ENCODE results near the gene CLEC16A.

CLEC16A gene, protein sequence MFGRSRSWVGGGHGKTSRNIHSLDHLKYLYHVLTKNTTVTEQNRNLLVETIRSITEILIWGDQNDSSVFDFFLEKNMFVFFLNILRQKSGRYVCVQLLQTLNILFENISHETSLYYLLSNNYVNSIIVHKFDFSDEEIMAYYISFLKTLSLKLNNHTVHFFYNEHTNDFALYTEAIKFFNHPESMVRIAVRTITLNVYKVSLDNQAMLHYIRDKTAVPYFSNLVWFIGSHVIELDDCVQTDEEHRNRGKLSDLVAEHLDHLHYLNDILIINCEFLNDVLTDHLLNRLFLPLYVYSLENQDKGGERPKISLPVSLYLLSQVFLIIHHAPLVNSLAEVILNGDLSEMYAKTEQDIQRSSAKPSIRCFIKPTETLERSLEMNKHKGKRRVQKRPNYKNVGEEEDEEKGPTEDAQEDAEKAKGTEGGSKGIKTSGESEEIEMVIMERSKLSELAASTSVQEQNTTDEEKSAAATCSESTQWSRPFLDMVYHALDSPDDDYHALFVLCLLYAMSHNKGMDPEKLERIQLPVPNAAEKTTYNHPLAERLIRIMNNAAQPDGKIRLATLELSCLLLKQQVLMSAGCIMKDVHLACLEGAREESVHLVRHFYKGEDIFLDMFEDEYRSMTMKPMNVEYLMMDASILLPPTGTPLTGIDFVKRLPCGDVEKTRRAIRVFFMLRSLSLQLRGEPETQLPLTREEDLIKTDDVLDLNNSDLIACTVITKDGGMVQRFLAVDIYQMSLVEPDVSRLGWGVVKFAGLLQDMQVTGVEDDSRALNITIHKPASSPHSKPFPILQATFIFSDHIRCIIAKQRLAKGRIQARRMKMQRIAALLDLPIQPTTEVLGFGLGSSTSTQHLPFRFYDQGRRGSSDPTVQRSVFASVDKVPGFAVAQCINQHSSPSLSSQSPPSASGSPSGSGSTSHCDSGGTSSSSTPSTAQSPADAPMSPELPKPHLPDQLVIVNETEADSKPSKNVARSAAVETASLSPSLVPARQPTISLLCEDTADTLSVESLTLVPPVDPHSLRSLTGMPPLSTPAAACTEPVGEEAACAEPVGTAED

DNA sequence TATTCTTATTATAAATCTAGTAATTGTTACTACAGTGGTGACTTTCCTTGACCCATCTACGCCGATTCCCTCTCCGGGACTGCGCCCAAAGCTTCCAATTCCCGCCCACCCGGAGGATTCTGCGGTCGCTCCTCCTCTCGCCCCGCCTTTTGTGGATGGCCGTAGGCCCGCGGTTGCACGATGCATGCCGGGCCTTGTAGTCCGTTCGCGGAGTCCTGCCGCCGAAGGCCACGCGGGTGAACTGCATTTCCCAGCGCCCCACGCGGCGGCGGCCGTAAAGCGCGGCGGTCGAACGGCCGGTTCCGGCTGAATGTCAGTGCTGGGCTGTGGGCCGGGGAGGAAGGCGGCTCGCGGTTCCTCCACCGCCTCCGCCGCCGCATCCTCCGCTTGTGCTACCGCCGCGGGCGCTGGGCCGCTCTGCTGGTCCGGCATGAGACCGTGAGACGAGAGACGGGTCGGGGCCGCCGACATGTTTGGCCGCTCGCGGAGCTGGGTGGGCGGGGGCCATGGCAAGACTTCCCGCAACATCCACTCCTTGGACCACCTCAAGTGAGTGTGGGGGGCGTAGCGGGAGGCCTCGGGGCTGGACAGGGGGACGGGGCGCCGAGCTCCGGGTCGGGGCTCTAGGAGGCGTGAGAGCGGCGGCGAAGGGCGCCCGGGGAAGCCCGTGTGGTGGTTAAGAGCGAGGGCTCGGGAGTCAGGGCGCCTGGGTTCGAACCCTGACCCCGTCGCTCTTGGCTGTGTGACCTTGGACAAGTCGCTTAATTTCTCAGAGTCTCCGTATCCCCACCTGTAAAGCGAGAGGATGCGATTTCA is at the start of gene CLEC16A:
TSS of gene CLEC16A (plus strand) at position 316 of the 816 bp plus-strand sequence. CDS start at position 470, 154 bp downstream.
- in situ Hi-C loops (cut with MboI; ENCODE audit: low sequenced_read_pairs) = no loop called here

DNA sequence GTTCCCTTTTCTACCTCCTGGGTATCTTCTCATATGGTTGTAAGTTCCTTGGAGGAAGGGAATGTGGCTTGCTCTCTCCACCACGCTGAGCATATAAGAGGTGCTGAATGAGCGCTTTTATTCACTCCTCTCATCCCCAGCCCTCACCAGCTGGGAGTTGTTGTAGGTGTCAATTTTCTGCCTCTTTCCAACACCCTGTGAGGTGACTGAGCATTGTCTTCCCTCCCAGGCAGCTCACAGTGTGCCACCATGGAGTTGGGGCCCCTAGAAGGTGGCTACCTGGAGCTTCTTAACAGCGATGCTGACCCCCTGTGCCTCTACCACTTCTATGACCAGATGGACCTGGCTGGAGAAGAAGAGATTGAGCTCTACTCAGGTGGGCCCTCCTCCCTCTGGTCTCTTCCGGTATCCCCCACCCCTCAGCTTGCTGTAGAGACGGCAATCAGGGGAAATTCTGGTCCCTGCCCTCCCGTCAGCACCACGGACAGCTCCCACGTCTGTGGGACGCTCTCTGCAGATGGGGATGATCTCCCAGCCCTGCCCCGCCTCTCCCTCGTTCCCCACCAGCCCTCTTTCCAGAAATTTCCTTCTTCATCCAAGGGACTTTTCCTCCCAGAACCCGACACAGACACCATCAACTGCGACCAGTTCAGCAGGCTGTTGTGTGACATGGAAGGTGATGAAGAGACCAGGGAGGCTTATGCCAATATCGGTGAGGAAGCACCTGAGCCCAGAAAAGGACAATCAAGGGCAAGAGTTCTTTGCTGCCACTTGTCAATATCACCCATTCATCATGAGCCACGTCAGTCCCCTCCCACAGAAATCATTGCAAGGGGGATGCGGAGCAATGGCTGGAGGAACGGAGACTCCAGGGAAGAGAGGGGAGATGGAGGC is 49.1 kb upstream of the CLEC16A start:
- in situ Hi-C loops (cut with MboI; ENCODE audit: low sequenced_read_pairs) = no loop called here

DNA sequence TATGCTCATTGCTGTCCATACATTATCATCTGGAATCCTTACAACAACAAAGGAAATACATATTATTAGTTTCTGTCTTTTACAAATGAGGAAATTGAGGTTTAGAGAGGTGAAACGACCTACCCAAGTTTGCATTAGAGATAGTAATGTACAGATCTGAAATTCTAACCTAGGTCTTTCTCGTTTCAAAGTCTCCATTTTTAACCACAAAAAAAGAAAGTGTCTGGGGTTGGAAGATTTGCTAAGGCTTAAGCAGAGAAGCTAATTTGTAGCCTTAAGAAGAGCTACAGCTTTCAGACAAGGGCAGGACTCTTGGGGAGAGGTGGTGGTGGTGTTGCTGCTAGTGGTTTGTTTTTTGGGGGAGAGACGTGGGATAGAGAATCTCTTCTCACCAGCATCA is 48.2 kb upstream of the CLEC16A start:
- in situ Hi-C loops (cut with MboI; ENCODE audit: low sequenced_read_pairs) = no loop called here

DNA sequence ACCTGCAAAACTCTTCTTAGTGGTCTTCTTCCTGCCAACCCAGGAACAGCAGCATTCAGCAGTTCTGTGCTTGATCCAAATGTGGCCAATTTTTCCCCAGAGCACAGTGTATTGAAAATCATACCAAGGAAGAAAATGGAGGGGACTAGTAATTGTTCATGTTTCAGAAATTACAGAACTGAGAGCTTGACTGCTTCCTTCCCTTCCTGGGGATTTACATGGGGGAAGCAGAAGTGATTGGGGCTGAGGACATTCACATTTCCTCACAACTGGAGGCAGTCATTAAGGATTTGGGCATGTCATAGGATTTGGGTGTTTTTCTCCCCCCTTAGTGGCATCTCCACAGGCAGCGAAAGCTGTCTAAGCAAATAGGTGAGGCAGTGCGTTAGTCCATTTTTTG is 47.6 kb upstream of the CLEC16A start:
- in situ Hi-C loops (cut with MboI; ENCODE audit: low sequenced_read_pairs) = no loop called here

DNA sequence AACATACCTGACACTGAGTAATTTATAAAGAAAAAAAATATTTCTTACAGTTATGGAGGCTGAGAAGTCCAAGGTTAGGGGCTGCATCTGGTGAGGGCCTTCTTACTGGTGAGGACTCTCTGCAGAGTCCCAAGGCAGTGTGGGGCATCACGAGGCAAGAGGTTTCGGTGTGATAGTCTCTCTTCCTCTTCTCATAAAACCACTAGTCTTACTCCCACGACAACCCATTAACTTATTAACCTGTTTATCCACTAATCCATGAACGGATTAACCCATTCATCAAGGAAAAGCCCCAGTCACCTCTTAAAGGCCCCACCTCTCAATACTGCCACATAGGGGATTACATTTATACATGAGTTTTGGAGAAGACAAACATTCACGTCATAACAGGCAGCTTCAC is 47.2 kb upstream of the CLEC16A start:
- in situ Hi-C loops (cut with MboI; ENCODE audit: low sequenced_read_pairs) = no loop called here

DNA sequence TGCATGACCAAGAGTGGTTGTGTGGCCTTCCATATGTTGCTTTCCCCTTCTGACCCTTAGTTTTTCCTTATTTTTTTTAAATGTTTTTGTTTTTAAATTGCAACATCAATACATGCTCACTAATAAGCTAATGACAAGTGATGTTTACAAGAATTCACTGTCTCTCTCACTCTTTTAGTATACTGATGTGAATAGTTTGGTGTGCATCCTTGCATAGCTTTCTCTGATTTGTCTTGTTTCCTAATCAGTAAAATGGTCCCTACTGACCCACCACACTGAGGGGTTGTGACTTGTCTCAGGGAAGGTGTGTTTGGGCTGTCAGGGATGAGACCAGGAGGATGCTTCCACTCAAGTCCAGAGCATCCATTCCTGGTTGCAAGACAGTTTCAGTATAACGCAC is 41.4 kb upstream of the CLEC16A start:
- in situ Hi-C loops (cut with MboI; ENCODE audit: low sequenced_read_pairs) = no loop called here

DNA sequence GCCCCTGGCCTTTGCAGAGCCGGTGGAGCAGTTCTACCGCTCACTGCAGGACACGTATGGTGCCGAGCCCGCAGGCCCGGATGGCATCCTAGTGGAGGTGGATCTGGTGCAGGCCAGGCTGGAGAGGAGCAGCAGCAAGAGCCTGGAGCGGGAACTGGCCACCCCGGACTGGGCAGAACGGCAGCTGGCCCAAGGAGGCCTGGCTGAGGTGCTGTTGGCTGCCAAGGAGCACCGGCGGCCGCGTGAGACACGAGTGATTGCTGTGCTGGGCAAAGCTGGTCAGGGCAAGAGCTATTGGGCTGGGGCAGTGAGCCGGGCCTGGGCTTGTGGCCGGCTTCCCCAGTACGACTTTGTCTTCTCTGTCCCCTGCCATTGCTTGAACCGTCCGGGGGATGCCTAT is 37.9 kb upstream of the CLEC16A start:
- in situ Hi-C loops (cut with MboI; ENCODE audit: low sequenced_read_pairs) = no loop called here

DNA sequence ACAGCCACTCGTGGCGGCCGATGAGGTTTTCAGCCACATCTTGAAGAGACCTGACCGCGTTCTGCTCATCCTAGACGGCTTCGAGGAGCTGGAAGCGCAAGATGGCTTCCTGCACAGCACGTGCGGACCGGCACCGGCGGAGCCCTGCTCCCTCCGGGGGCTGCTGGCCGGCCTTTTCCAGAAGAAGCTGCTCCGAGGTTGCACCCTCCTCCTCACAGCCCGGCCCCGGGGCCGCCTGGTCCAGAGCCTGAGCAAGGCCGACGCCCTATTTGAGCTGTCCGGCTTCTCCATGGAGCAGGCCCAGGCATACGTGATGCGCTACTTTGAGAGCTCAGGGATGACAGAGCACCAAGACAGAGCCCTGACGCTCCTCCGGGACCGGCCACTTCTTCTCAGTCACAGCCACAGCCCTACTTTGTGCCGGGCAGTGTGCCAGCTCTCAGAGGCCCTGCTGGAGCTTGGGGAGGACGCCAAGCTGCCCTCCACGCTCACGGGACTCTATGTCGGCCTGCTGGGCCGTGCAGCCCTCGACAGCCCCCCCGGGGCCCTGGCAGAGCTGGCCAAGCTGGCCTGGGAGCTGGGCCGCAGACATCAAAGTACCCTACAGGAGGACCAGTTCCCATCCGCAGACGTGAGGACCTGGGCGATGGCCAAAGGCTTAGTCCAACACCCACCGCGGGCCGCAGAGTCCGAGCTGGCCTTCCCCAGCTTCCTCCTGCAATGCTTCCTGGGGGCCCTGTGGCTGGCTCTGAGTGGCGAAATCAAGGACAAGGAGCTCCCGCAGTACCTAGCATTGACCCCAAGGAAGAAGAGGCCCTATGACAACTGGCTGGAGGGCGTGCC is 37.2 kb upstream of the CLEC16A start:
- in situ Hi-C loops (cut with MboI; ENCODE audit: low sequenced_read_pairs) = no loop called here

DNA sequence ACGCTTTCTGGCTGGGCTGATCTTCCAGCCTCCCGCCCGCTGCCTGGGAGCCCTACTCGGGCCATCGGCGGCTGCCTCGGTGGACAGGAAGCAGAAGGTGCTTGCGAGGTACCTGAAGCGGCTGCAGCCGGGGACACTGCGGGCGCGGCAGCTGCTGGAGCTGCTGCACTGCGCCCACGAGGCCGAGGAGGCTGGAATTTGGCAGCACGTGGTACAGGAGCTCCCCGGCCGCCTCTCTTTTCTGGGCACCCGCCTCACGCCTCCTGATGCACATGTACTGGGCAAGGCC is 36.7 kb upstream of the CLEC16A start:
- in situ Hi-C loops (cut with MboI; ENCODE audit: low sequenced_read_pairs) = no loop called here

DNA sequence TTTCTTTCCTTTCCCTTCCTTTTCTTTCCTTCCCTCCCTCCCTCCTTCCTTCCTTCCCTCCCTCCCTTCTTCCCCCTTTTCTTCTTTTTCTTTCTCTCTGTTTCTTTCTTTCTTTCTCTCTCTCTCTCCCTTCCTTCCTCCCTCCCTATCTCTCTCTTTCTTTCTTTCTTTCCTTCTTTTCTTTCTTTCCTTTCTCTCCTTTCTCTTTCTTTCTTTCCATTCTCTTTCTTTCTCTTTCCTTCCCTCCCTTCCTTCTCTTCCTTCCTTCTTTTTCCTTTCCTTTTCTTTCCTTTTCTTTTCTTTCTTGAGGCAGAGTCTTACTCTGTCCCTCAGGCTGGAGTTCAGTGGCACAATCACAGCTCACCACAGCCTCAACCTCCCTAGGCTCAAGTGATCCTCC is 33.1 kb upstream of the CLEC16A start:
- in situ Hi-C loops (cut with MboI; ENCODE audit: low sequenced_read_pairs) = loop anchor here (10.0 kb wide), 2 partner anchors 166 to 396 kb away; partner anchors contain the start of gene NUBP1

DNA sequence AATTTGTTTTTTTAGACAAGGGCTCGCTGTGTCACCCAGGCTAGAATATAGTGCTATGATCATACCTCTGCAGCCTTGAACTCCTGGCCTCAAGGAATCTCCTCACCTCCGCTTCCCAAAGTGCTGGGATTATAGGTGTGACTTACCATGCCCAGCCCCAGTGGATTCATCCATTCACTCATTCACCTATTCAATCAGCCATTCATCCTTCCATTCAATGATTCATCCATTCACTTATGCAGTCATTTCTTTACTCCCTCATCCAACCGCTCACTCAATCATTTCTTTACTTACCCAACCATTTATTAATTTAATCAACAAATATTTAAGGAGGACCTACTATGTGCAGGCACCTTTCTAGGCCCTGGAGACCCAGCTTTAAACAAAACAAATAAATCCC is 27.8 kb upstream of the CLEC16A start:
- in situ Hi-C loops (cut with MboI; ENCODE audit: low sequenced_read_pairs) = loop anchor here (10.0 kb wide), 2 partner anchors 172 to 402 kb away; partner anchors contain the start of gene NUBP1

DNA sequence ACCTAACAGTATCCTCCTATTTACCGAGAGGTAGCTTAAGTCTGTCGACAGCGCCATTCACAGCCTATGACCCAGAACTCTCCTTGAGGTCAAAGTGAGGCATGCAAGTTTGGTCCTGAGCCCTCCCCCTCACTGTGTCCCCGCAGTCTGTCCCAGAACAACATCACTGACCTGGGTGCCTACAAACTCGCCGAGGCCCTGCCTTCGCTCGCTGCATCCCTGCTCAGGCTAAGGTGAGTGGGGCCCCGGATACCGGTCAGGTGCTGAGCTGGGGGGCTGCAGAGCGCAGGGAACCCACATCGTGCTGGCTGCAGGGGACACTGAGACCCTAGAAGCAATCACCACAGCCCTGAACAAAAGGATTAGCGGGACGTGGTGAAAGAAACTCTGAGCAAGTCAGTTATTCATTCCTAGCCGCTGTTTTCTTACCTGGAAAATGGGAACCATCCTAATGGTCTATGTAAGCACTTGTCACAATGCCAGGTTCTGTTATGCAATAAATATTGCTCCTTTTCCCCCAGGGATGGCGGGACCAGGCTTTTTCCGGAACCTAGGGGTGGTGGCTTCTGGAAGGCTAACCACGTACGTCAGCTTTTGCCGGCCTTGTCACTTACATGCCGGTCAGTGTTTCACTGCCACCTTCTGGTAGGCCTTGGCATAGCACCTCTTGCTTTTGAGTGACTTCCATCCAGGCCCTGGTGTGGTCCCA is 25.9 kb upstream of the CLEC16A start:
- in situ Hi-C loops (cut with MboI; ENCODE audit: low sequenced_read_pairs) = loop anchor here (10.0 kb wide), 2 partner anchors 174 to 404 kb away; partner anchors contain the start of gene NUBP1

DNA sequence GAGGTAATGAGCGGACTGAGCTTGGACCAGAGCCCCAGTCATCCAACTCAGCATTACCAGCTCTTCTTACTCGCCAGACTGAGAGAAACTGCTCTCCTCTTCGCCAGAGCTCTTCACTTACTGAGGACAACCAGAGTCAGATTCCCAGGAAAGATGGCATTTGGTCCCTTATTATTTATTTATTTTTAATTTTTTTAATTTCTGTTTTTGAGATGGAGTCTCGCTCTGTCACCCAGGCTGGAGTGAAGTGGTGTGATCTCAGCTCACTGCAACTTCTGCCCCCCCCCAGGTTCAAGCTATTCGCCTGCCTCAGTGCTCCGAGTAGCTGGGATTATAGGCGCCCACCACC is 25.4 kb upstream of the CLEC16A start:
- in situ Hi-C loops (cut with MboI; ENCODE audit: low sequenced_read_pairs) = loop anchor here (10.0 kb wide), 2 partner anchors 174 to 404 kb away; partner anchors contain the start of gene NUBP1

DNA sequence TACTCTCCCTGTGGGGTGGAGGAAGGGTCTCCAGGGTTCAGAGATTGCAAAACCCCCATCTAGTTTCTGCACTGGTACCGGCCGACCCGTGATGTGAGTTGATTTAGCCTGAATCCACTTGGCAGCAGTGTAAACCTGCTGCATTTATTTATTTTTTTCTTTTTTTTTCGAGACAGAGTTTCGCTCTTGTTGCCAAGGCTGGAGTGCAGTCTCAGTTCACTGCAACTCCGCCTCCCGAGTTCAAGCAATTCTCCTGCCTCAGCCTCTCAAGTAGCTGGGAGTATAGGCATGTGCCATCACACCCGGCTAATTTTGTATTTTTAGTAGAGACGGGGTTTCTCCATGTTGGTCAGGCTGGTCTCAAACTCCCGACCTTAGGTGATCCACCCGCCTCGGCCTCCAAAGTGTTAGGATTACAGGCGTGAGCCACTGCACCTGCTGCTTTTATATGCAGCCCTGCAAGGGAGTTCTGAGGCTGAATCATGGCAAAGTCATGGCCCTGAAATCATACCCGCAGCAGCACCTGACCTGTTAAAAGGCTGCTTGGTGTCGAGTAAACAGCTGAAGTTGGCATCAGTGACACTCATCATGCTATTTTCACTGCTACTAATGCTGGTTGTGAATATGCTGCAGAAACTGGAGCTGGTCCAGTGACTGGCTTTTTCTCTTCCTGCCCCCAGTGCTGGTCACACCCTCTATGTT is 23.5 kb upstream of the CLEC16A start:
- in situ Hi-C loops (cut with MboI; ENCODE audit: low sequenced_read_pairs) = no loop called here

DNA sequence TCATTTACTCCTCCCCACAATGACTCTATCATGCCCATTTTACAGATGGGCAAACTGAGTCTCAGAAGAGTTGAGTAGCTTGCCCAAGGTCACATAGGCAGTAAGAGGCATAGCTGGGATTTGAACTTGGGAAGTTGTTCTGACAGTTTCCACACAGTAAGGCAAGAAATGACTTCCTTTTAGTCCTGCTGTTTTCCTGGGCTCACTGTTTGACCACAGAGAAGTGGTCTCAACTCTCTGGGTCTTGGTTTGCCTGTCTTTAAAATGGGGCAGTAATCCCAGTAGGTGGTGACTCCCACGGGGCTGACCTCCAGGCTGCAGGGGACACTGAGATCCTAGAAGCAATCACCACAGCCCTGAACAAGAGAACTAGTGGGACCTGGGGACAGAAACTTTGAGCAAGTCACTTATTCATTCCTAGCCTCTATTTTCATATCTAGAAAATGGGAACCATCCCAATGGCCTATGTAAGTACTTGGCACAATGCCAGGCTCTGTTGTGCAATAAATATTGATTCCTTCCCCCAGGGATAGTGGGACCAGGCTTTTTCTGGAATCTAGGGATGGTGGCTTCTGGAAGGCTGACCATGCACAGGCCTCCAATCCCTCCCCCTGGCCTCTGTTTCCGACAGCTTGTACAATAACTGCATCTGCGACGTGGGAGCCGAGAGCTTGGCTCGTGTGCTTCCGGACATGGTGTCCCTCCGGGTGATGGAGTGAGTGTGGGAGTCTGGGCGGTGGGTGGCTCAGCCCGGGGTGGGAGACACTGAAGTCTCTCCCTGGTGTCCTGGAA is 22.6 kb upstream of the CLEC16A start:
- in situ Hi-C loops (cut with MboI; ENCODE audit: low sequenced_read_pairs) = no loop called here

DNA sequence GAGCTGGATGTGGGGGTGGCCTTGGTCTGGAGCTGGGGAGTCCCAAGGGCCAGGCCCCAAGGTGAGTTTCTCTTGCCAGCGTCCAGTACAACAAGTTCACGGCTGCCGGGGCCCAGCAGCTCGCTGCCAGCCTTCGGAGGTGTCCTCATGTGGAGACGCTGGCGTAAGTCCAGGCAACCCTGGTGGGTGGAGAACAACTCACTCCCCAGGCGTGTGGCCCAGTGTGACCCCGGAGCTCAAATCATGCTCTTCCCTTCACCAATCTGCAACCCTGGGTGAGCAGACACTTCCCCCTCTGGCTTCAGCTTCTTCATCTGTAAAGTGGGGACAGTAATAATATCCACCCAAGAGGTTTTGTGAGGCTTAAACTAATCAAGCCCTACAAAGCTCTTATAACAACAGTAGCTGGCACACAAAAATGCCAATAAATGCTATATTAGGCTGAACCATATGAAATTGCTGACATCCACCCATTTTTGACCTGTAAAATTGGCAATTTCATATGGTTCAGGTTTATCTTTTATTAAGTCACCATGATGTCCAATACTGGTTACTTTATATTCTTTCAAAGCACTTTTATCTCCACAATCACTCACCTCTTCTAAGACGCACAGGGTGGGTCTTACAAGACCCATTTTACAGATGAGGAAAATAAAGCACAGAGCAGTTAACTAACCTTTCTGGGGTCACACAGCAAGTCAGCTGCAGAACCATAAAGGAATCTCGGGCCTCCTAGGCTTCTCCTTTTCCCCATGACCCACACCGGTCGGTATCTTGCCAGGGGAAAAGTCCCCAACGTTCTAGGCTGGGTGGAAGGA is 21.8 kb upstream of the CLEC16A start:
- in situ Hi-C loops (cut with MboI; ENCODE audit: low sequenced_read_pairs) = no loop called here

Measured in HL-60/S4 treated with retinoic acid at 250 ng/mL for 4 days and 3 days (cell line).